Body of pancreas (tissue), 4 donors: ENCODE measurements around the gene LPIN3. TPM values are rescaled to one million over a fixed set of nuclear protein-coding genes. Genes with fewer than 3 reads are reported as not detected.

Experiments used
- ATAC-seq: fragments of 150-250 bp; one replicate; pipeline ENCODE4 v1.9.1; 2016
- DNase-seq, 4 donors: peaks; one replicate each; pipeline ENCODE4 v3.0.0-alpha.2; 2019
- H3K27ac ChIP-seq, 4 donors: fragments of 200-600 bp; sonication (generic); 1 replicate in 3 of 4; 2 replicates in 1 of 4; pipeline versions ENCODE4 v1.5.1 to v1.6.1; 2016 to 2019; ENCODE audit warnings: mild to moderate bottlenecking in 1 of 4, mixed read lengths in 1 of 4, moderate library complexity in 1 of 4
- H3K27me3 ChIP-seq, 2 donors: fragments of 200-600 bp; sonication (generic); one replicate each; pipeline ENCODE4 v1.6.0; 2016; ENCODE audit warnings: mild to moderate bottlenecking in 1 of 2
- H3K36me3 ChIP-seq, 2 donors: fragments of 200-600 bp; sonication (generic); replicated peaks in 1 of 2; 2 replicates each; pipeline ENCODE4 v1.5.1; 2016; ENCODE audit warnings: low read depth in 2 of 2; ENCODE audit not compliant: insufficient read depth in 1 of 2
- H3K4me1 ChIP-seq: fragments of 200-600 bp; sonication (generic); one replicate; pipeline ENCODE4 v1.6.0; 2016
- H3K4me3 ChIP-seq, 2 donors: fragments of 200-600 bp; sonication (generic); 1 replicate in 1 of 2; 2 replicates in 1 of 2; pipeline ENCODE4 v1.5.1; 2016 to 2019
- H3K9me3 ChIP-seq, 3 donors: fragments of 200-600 bp; sonication (generic); 1 replicate in 2 of 3; 2 replicates in 1 of 3; pipeline ENCODE4 v1.5.1; 2016
- POLR2A ChIP-seq, 3 donors: fragments of 450-650 bp; IDR thresholded peaks; one replicate each; pipeline ENCODE4 v1.6.1; 2016; ENCODE audit warnings: antibody characterized with exemption in 3 of 3, mild to moderate bottlenecking in 2 of 3
- WGBS, 2 donors: methylation state at CpG; one replicate each; pipeline ENCODE4 v1.1.5; 2017; 5-methylcytosine and 5-hydroxymethylcytosine counted together
- intact Hi-C: fragments of 100-400 bp; cut with DNase I; formaldehyde crosslinking; loops from one replicate; pipeline ENCODE4 v1.15.1; 2023
- total RNA-seq, 2 donors: library from RNA; depleted of rRNA; stranded (reverse); fragments of >200 nt; gene quantifications; one replicate each; pipeline ENCODE4 v1.1.0, GENCODE V29; 2016
- TF ChIP-seq, protein P1 (sequence below), 7 experiments: fragments of 450-650 bp in 4 of 7; fragments of 200-600 bp in 3 of 7; sonication (generic) in 3 of 7; IDR thresholded peaks; one replicate each; pipeline ENCODE4 v1.5.1; 2016 to 2019; ENCODE audit warnings: antibody characterized with exemption in 7 of 7

Gene LPIN3
- total RNA-seq, 2 donors from 2014 or later, result 11.9 to 50.1 TPM

GRCh38 chr20:41379551-41379950 lies 38.9 kb downstream of the LPIN3 start:
- TF ChIP-seq POLR2A (IDR thresholded peaks at IDR 0.05), result no peak
- TF ChIP-seq, protein P1, sequence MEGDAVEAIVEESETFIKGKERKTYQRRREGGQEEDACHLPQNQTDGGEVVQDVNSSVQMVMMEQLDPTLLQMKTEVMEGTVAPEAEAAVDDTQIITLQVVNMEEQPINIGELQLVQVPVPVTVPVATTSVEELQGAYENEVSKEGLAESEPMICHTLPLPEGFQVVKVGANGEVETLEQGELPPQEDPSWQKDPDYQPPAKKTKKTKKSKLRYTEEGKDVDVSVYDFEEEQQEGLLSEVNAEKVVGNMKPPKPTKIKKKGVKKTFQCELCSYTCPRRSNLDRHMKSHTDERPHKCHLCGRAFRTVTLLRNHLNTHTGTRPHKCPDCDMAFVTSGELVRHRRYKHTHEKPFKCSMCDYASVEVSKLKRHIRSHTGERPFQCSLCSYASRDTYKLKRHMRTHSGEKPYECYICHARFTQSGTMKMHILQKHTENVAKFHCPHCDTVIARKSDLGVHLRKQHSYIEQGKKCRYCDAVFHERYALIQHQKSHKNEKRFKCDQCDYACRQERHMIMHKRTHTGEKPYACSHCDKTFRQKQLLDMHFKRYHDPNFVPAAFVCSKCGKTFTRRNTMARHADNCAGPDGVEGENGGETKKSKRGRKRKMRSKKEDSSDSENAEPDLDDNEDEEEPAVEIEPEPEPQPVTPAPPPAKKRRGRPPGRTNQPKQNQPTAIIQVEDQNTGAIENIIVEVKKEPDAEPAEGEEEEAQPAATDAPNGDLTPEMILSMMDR (IDR thresholded peaks at IDR 0.05), result no peak
- DNase-seq (no peak), ATAC-seq (no peak)
- Histone ChIP-seq H3K36me3 (no peaks in the 10 kb centered on the region), H3K4me3 (no peak overlapping the region), H3K27me3 (no peaks in the 10 kb centered on the region), H3K4me1 (no peaks in the 10 kb centered on the region), H3K27ac (no peak overlapping the region), H3K9me3 (no peaks in the 10 kb centered on the region)
- 70 to 71% methylated on average over 2 of the region's 2 CpGs for WGBS, 2 donors
- intact Hi-C loops, result no loop called here

DNA sequence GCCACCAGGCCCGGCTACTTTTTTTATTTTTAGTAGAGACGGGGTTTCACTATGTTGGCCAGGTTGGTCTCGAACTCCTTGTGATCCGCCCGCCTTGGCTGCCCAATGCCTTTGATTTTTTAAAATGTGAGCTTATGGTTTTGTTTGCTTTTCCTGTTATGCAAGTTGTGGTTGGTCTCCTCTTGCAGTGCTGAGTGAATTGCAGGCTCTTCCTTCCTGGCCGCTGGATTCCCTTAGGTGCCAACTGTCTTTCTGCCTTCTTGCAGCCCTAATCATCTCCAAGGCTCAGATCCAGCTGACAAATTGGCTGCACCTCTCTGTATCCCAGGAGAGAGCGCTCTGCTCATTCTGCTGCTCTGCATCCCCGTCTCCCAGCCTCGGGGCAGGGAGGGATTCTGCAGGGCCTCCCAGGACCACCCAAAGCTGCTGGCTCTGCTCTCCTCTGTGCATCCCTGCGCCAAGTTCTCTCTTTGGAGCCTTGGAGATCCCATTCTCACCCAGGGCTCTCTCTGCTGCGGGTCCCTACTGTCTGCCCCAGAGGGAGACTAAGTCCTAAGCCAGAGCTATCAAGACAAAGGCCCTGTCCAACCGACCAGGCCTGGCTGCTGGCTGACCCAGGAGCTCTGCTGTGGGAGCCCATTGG lies 40.1 kb downstream of the LPIN3 start:
- 67 to 76% methylated on average over 12 of the region's 12 CpGs for WGBS, 2 donors
- TF ChIP-seq POLR2A (IDR thresholded peaks at IDR 0.05), result no peak
- TF ChIP-seq, protein P1 (IDR thresholded peaks at IDR 0.05), result no peak
- DNase-seq (no peak), ATAC-seq (no peak)
- Histone ChIP-seq H3K27ac (no peak overlapping the region), H3K36me3 (no peaks in the 10 kb centered on the region), H3K4me1 (no peaks in the 10 kb centered on the region), H3K9me3 (no peaks in the 10 kb centered on the region), H3K27me3 (no peaks in the 10 kb centered on the region), H3K4me3 (no peak overlapping the region)
- intact Hi-C loops, result no loop called here

DNA sequence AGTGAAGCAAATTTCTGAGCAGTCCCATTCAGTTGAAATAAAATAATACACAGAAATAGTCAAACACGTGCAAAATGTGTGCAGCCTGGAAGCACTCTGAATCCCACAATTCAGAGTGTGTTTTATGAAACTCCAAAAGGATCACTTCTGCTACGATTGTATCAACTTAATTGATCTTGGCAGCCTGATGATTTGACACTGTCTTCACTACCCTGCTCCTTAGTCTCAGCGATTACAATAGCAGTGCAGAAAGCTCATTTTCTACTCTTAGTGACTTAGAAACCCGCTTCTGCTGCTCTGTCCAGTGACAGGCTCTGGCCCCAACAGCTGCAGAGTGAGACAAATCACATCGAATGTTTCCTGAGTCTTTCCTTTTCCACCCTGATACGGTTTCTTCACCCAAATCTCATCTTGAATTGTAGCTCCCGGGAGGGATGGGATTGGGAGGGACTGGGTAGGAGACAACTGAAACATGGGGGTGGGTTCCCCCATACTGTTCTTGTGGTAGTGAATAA lies 42.2 kb downstream of the LPIN3 start:
- no peak overlapping the region for H3K4me3 ChIP-seq
- no peak for ATAC-seq
- 69 to 72% methylated on average over 7 of the region's 7 CpGs for WGBS, 2 donors
- no peaks in the 10 kb centered on the region for H3K27me3 ChIP-seq
- no peak overlapping the region for H3K27ac ChIP-seq
- H3K4me1 ChIP-seq, result no peaks in the 10 kb centered on the region
- DNase-seq, result no peak
- H3K36me3 ChIP-seq, result no peaks in the 10 kb centered on the region
- no peak for TF ChIP-seq POLR2A (IDR thresholded peaks at IDR 0.05)
- TF ChIP-seq, protein P1 (IDR thresholded peaks at IDR 0.05), result no peak
- intact Hi-C loops, result no loop called here
- no peaks in the 10 kb centered on the region for H3K9me3 ChIP-seq

- TF ChIP-seq, protein P1 (IDR thresholded peaks at IDR 0.05), result no peak
- no peak for TF ChIP-seq POLR2A (IDR thresholded peaks at IDR 0.05)
- H3K36me3 ChIP-seq, result no peaks in the 10 kb centered on the region
- H3K4me1 ChIP-seq, result no peaks in the 10 kb centered on the region
- H3K27ac ChIP-seq, result no peak overlapping the region
- intact Hi-C loops, result no loop called here
- 74 to 80% methylated on average over 13 to 14 of the region's 14 CpGs for WGBS, 2 donors
- no peak overlapping the region for H3K4me3 ChIP-seq
- DNase-seq (no peak), ATAC-seq (no peak)
- H3K9me3 ChIP-seq, result no peaks in the 10 kb centered on the region
- H3K27me3 ChIP-seq, result no peaks in the 10 kb centered on the region
Measured at GRCh38 chr20:41386502-41387427, 46.1 kb downstream of the LPIN3 start.
